ENCODE results near the gene HOMER1. TPM values are rescaled to one million over a fixed set of nuclear protein-coding genes. Genes with fewer than 3 reads are reported as not detected.

HOMER1 gene
- total RNA-seq, 4 donors from 2014 or later: 4.9 to 10.6 (median 8.2) TPM

- WGBS, 2 donors: 57 to 71% methylated on average over 4 of the region's 4 CpGs
- DNase-seq: no peak
- intact Hi-C loops (cut with DNase I): no loop called here
These were observed 47.0 kb upstream of the HOMER1 start for GRCh38 chr5:79560771-79561524.

DNA sequence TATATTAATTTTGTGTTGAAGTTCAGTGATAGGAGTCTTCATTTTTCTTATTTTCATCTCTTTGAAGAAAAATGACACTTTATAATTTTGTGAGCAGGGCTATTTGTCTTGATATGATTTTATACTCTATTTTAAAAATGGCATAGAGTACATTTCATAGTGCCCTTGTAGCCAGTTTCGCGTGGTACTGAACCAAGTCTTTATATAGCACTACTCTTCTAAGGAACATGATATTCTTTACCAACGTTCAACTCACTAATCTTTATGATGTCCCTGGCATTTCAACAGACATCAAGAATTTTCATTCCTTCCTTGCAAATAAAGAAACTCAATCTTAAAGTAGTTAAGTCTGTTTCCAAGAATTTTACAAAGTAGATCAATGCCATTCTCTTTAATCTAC lies 41.5 kb upstream of the HOMER1 start:
- no peak overlapping the region for H3K4me3 ChIP-seq
- no peaks in the 10 kb centered on the region for H3K27me3 ChIP-seq
- no peak for DNase-seq
- no peak overlapping the region for H3K27ac ChIP-seq
- H3K9me3 ChIP-seq: no peaks in the 10 kb centered on the region
- no peak for TF ChIP-seq POLR2A (IDR thresholded peaks at IDR 0.05)
- TF ChIP-seq, protein P1, sequence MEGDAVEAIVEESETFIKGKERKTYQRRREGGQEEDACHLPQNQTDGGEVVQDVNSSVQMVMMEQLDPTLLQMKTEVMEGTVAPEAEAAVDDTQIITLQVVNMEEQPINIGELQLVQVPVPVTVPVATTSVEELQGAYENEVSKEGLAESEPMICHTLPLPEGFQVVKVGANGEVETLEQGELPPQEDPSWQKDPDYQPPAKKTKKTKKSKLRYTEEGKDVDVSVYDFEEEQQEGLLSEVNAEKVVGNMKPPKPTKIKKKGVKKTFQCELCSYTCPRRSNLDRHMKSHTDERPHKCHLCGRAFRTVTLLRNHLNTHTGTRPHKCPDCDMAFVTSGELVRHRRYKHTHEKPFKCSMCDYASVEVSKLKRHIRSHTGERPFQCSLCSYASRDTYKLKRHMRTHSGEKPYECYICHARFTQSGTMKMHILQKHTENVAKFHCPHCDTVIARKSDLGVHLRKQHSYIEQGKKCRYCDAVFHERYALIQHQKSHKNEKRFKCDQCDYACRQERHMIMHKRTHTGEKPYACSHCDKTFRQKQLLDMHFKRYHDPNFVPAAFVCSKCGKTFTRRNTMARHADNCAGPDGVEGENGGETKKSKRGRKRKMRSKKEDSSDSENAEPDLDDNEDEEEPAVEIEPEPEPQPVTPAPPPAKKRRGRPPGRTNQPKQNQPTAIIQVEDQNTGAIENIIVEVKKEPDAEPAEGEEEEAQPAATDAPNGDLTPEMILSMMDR (IDR thresholded peaks at IDR 0.05): no peak
- intact Hi-C loops (cut with DNase I): no loop called here
- H3K36me3 ChIP-seq: no peaks in the 10 kb centered on the region
- peaks cover 0 to 9% (median 0%) of the 10 kb centered on the region in 3 donors for H3K4me1 ChIP-seq
- 49 to 56% methylated on average over 3 of the region's 3 CpGs for WGBS, 2 donors

More at GRCh38 chr5:79560771-79561524, 47.0 kb upstream of the HOMER1 start:
- no peaks in the 10 kb centered on the region for H3K36me3 ChIP-seq
- H3K27me3 ChIP-seq: no peaks in the 10 kb centered on the region
- H3K9me3 ChIP-seq: no peaks in the 10 kb centered on the region
- no peak overlapping the region for H3K27ac ChIP-seq
- H3K4me1 ChIP-seq: peaks cover 0 to 10% (median 3%) of the 10 kb centered on the region in 3 donors
- no peak overlapping the region for H3K4me3 ChIP-seq
- TF ChIP-seq, protein P1 (IDR thresholded peaks at IDR 0.05): no peak
- TF ChIP-seq POLR2A (IDR thresholded peaks at IDR 0.05): no peak

GRCh38 chr5:79552984-79553383 lies 39.0 kb upstream of the HOMER1 start:
- Histone ChIP-seq H3K27ac (no peak overlapping the region), H3K4me1 (peaks cover 0 to 20% (median 5%) of the 10 kb centered on the region in 3 donors), H3K27me3 (no peaks in the 10 kb centered on the region), H3K9me3 (no peaks in the 10 kb centered on the region), H3K36me3 (no peaks in the 10 kb centered on the region), H3K4me3 (no peak overlapping the region)
- intact Hi-C loops (cut with DNase I): no loop called here
- 41 to 53% methylated on average over 4 of the region's 4 CpGs for WGBS, 2 donors
- TF ChIP-seq, protein P1 (IDR thresholded peaks at IDR 0.05): no peak
- no peak for TF ChIP-seq POLR2A (IDR thresholded peaks at IDR 0.05)
- no peak for DNase-seq

GRCh38 chr5:79547982-79548381 lies 34.0 kb upstream of the HOMER1 start:
- TF ChIP-seq POLR2A (IDR thresholded peaks at IDR 0.05): no peak
- TF ChIP-seq, protein P1 (IDR thresholded peaks at IDR 0.05): no peak
- Histone ChIP-seq H3K9me3 (no peaks in the 10 kb centered on the region), H3K27ac (peak overlapping the region in 3 of 4 donors; percentile 66 to 76 (median 72)), H3K4me3 (no peak overlapping the region), H3K4me1 (peaks cover 7 to 24% (median 10%) of the 10 kb centered on the region in 3 donors), H3K27me3 (no peaks in the 10 kb centered on the region), H3K36me3 (no peaks in the 10 kb centered on the region)
- no peak for DNase-seq
- 36 to 37% methylated on average over 1 of the region's 1 CpG for WGBS, 2 donors
- intact Hi-C loops (cut with DNase I): no loop called here

DNA sequence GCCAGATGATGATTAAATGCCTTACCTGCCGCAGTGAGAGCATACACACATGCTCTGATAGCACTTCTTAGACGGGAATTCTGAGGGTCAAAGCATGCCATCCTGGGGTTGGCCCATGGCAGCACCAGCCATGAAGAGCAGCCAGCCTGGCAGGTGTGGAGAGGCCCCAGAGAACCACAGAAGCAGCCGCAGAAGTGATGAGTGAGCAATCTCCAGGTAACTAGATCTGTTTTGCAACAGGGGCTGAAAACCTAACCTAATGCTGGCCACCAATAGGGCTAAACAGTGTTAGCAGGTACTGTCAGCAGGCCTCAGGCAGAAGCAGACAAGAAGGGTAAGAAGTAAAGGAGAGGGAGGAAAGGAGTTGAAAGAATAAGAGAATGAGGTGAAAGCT lies 33.5 kb upstream of the HOMER1 start:
- no peaks in the 10 kb centered on the region for H3K9me3 ChIP-seq
- no peaks in the 10 kb centered on the region for H3K36me3 ChIP-seq
- 67 to 78% methylated on average over 3 of the region's 3 CpGs for whole genome bisulfite sequencing, 2 donors
- peaks cover 7 to 24% (median 10%) of the 10 kb centered on the region in 3 donors for H3K4me1 ChIP-seq
- no peak overlapping the region for H3K4me3 ChIP-seq
- H3K27ac ChIP-seq: peak overlapping the region; percentile 58 to 76 (median 69)
- no peak for DNase-seq
- intact Hi-C loops (cut with DNase I): no loop called here
- no peaks in the 10 kb centered on the region for H3K27me3 ChIP-seq
- TF ChIP-seq, protein P1 (IDR thresholded peaks at IDR 0.05): no peak
- no peak for TF ChIP-seq POLR2A (IDR thresholded peaks at IDR 0.05)

Measured in esophagus squamous epithelium (tissue), 5 donors.